Measurements from ENCODE around the gene COL8A1.

GRCh38 chr3:99693636-99694035, 55.2 kb downstream of the COL8A1 start:
- TF ChIP-seq CTCF (IDR thresholded peaks at IDR 0.05) (no peak), POLR2AphosphoS5 (IDR thresholded peaks at IDR 0.05) (no peak), POLR2A (IDR thresholded peaks at IDR 0.05) (no peak), EP300 (IDR thresholded peaks at IDR 0.05) (no peak)

Data from stomach (tissue), 4 donors.